ENCODE measurements around the gene LGALS9.

Gene LGALS9

DNA sequence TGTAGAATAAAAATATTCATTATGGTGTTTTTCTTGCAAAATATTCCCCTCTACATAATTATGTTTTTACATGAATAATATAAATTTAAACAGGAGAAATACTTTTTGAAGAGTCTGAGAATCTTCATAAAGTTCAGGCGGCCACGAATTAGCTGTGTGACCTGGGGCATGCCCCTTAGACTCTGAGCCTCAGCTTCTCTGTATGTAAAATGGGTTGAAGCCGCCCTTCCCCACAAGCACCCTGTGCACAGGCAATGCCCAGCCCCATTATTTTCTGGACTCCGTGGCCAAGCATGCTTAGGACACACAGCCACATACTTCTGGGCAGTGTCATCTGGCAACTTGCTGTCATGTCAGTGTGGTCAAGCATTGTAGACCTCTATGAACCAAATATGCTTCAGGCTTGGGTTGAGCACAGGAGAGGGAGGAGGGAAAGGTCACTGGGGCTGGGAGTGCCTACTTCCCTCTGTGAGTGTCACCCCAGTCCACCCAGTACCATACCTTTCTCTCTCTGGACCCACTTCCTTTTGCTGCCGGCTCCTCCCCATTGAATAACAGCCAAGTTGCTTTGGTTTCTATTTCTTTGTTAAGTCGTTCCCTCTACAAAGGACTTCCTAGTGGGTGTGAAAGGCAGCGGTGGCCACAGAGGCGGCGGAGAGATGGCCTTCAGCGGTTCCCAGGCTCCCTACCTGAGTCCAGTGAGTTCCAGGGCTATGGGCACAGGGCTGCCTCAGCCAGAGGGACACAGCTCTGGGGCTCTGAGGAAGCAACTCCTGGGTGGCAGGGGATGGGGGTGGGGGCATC is at the start of gene LGALS9:
LGALS9 (plus strand) TSS at position 582 of the 804 bp plus-strand sequence; CDS start at position 660, 78 bp downstream.
- no peak for DNase-seq (ENCODE audit: low read depth)

- DNase-seq (ENCODE audit: low read depth), result no peak
Measured at GRCh38 chr17:27582696-27583095, 48.3 kb upstream of the LGALS9 start.

DNA sequence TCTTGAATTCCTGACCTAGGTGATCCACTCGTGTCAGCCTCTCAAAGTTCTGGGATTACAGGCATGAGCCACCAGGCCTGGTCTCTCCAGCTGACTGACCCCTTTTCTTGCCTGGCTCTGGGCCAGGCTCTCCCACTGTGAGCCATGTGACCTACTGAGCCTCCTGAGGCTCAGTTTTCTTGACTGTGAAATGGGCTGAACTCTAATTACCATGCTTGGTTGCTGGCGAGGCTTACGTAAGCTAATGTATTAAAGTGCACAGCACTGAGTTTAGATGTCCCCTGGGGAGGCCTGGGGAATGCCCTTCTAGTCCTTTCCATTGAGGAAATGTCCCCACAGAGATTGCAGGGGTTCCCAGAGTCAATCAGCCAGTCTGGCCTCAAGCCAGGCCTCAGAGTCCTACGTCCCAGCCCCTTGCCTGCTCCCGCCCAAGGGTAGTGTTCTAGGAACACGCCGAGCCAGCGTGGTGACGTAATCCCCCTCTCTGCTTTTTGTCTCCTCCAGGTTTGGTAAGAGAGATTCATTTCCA is 45.8 kb upstream of the LGALS9 start:
- no peak for DNase-seq (ENCODE audit: low read depth)

DNA sequence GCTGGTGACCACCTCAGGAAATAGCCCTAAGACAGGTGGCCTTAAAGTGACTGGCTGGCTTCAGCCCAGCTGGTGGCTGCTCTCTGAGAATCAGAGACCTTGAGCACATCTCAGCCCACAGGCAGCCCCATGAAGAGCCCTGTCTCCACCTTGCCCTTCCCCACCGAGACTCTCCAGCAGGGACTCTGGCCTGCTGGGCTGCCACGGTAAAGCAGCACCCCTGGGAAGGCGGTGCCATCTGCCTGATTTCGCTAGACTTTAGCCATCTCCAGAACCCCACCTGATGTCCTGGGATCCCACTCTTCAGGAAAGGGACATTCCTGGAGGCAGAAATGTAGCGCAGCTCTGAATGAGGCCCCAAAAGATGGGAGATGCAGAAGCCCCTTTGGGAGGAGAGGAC is 45.2 kb upstream of the LGALS9 start:
- no peak for DNase-seq (ENCODE audit: low read depth)

- no peak for DNase-seq (ENCODE audit: low read depth)
Measured at GRCh38 chr17:27586203-27586721, 44.7 kb upstream of the LGALS9 start.

- no peak for DNase-seq (ENCODE audit: low read depth)
Measured at GRCh38 chr17:27588354-27588753, 42.6 kb upstream of the LGALS9 start.

GRCh38 chr17:27590864-27591263 is 40.1 kb upstream of the LGALS9 start:
- DNase-seq (ENCODE audit: low read depth), result no peak

DNA sequence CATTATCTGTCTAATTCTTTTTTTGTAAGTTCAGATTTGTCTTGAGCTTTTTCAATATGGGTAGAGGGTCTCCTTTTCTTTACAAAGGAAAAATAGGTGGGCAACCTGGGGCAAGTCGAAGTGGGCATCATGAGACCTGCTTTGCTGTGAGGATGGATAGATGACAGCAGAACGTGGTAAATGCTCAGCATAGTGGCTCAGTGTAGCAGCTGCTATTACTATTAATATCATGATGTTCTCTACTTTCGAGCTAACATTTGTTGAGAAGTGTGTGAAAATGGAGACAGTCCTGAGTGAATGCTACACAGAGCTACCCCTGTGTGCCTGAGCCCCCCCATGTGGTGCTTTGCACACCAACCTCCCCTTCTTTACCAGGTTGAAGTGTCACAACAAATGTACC is 39.0 kb upstream of the LGALS9 start:
- DNase-seq (ENCODE audit: low read depth), result no peak

DNA sequence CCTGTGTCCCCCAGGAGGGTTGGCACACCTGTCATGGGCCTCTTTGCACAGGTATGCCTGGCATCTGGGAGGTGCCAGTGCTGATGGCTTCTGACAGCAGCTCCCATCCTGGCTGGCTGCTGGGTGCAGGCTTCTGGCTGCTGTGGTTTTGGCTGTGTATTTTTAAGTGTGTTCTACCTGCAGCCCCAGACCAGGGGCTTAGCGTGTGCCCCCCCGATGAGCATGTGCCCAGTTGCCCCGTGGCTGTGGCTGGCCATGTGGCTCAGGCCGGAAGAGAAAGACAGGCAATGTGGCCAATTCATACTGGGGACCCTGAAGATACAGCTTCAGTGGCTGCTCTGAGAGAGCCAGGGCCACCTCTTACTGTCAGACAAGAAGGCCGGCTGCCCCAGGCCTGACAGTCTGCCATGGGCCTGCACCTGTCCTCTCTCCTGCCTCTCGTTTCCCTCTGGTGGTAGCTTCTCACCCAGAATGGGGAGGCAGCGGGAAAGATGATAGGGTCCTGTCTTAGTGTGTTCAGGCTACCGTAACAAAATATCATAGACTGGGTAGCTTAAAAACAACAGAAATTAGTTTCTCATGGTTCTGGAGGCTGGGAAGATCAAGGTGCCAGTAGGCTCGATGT is 37.6 kb upstream of the LGALS9 start:
- no peak for DNase-seq (ENCODE audit: low read depth)

DNA sequence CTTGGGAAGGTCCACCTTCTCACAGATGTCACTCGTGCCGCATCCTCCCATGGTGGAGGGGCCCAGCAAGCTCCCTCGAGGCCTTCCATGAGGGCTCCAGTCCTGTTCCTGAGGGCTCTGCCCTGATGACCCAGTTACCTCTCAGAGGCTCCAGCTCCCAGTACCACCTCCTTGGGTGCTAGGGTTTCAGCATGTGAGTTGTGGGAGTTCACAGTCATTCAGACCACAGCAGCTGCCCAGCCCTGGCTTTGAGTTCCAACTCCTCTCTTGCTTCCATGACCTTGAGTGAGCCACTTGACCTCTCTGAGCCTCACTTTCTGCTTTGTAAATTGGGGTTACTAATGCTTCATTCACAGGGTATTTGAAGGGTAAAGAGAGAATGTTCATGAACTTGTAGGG is 37.1 kb upstream of the LGALS9 start:
- no peak for DNase-seq (ENCODE audit: low read depth)

DNA sequence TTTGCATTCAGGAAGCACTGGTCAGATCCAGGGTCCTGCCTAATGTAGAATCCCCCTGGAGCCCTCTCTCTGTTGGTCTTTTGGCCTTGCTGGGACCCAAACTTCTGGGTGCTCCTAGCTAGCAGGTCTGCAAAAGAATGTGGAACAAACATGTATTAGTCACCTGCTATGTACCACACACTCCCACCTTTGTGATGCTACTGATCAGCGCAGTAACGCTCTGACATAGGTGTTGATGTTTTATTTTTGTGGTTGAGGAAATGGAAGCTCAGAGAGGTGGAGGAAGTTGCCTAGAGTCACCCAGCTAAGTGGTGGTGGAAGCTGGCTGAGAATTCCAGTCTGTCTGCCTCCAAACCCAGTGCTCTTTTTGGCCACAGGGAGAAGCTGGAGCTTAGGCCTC is 35.8 kb upstream of the LGALS9 start:
- no peak for DNase-seq (ENCODE audit: low read depth)

DNA sequence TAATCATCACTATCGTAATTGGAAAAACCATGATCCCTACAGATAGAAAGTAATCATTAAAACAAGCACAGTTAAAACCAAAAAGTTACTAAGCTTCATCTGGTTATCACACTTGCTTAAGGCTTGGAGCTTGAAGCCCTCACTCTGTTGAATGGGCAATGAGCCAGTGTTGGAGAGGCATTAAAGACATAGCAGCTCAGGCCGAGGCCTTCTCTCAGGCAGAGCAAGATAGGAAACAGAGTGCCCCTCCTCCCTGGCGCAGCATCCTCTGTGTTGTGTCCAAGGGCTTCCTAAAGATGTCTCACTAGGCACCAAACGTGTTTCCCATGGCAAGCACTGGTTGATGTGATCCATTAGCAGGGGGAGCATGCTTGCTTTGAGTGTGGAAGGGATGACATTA is 34.9 kb upstream of the LGALS9 start:
- no peak for DNase-seq (ENCODE audit: low read depth)

DNA sequence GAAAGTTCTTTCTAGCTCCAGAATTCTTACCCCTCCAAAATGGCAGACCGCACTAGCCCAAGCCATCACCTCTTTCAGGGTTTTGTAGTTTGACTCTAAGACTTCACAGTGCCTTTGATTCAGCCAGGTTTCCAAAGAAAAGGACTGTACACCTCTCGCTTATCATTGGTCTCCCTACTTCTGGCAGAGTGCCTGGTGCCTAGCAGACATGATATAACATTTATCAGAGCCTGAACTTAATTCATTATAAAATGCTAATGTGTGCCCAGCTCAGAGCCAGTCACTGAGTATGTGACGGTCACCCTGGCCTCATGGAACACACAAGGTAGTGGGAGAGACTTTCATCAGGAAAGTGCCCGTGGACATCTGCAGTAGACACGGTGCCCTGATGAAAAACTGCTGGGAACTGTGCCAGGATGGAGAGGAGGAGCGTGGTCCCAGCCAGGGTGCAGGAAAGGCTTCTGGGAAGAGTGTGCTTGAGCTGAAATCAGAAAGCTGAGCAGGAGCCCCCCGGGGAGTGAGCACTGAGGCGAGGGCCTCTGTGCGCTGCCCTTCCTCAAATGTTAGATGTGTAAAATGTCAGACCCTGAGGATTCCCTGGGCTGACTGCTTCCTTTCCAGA is 34.3 kb upstream of the LGALS9 start:
- no peak for DNase-seq (ENCODE audit: low read depth)

- no peak for DNase-seq (ENCODE audit: low read depth)
Measured at GRCh38 chr17:27597188-27597580, 33.8 kb upstream of the LGALS9 start.

GRCh38 chr17:27597783-27598320 is 33.1 kb upstream of the LGALS9 start:
- no peak for DNase-seq (ENCODE audit: low read depth)

DNA sequence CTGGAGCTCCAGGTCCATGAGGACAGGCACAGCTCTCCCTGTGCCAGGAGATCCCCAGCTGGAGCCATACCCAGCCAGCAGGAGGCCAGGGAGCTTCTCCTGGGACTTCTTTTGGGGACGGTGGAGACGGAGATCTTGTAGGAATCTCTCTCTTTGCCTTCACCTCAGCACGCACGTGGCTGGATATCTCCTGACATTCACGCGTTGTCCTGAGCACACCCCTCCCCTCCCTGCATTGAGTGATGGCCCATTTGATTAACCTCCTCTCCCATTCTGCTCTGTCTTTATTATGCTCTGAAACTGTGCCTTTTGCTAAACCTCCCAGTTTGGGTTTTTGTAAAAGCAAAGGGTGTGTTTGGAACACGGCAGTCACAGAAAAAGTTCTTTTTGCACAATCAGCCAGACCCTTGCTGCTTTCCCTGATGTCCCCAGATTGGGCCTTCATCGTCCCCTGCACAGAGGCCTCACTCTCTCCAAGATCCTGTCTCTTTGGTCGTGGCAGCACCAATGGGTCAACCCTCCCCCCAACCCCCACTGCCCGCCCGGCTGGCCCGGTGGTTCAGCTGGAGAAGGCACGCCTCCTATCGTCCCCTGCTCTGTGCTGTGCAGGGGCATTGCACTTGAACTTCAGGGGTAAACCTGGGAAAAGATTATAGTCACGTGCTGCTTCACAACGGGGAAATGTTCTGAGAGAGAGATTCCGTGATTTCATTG is 32.5 kb upstream of the LGALS9 start:
- no peak for DNase-seq (ENCODE audit: low read depth)

DNA sequence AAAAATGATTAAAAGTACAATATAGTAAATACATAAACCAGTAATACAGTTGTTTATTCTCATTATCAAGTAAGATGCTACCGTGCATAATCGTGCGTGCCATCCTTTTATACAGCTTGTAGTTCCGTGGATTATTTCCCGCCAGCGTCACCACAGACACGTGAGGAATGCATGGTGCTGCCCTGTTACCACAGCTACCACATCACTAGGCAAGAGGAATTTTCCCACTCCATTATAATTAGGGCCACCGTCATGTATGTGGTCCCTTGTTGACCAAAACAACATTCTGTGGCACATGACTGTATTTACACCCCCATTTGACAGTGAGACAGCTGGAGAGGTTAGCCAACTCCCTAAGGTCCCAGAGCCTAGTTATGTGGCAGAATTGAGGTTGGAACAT is 30.5 kb upstream of the LGALS9 start:
- no peak for DNase-seq (ENCODE audit: low read depth)

GRCh38 chr17:27601069-27601974 is 29.7 kb upstream of the LGALS9 start:
- peak; percentile 64 for DNase-seq (ENCODE audit: low read depth)

- DNase-seq (ENCODE audit: low read depth), result no peak
Measured at GRCh38 chr17:27601975-27602302, 29.0 kb upstream of the LGALS9 start.

DNA sequence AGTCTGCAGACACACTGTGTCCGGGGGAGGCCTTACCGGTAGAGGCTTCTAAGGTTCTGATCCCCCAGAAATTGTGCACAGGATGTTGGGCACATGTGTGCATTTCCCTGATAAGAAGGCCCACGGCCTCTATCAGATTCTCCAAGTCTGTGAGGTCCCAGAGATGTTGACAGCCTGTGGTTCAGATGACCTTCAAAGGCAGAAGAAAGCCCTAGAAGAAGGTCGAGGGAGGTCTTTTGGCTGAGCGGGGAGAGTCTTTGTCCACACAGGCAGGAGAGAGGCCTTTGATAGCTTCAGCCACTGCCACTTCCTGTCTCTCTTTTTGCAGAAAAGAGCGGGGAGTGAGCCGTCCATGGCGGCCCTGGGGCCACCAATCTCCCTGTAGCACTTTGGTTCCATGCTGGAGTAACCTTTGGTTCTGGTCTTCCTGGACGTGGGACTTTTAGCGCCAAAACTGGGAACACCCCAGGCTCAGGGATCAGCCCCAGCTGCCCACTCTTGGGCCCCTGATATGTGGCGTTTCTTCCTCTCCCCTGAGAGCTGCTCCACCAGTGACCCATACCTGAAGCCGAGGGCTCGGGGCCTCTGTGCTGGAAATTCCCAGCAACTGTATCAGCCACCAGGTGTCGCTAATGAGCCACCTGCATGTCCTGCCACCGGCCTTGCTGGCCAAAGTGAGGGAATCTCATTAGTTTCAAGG is 28.1 kb upstream of the LGALS9 start:
- peak; percentile 51 for DNase-seq (ENCODE audit: low read depth)

All from activated T-helper 9 cell treated with anti-CD3 and anti-CD28 coated beads, Interleukin-2, amount 50 U/mL, for 16 hours (primary cell).